Activated CD4-positive, alpha-beta T cell treated with anti-CD3 and anti-CD28 coated beads, Interleukin-2, amount 50 U/mL, for 16 hours (primary cell): ENCODE measurements around the gene GSTM1.
"Not testable (repeated sequence)": the region's sequence is repeated elsewhere in the genome, so short reads cannot be mapped to it uniquely, and the experiment has no call there.

Source experiments
- DNase-seq: peaks from one replicate; pipeline ENCODE4 v3.0.0-alpha.2; 2020

The GSTM1 gene

GRCh38 chr1:109704173-109704572 lies 16.6 kb downstream of the GSTM1 start:
- DNase-seq = no peak

- DNase-seq = no peak
Measured at GRCh38 chr1:109705411-109705810, 17.8 kb downstream of the GSTM1 start.

GRCh38 chr1:109708949-109709348 lies 21.3 kb downstream of the GSTM1 start:
- DNase-seq = not testable (repeated sequence)

GRCh38 chr1:109709822-109710221 lies 22.2 kb downstream of the GSTM1 start:
- not testable (repeated sequence) for DNase-seq

- not testable (repeated sequence) for DNase-seq
Measured at GRCh38 chr1:109711593-109712320, 24.1 kb downstream of the GSTM1 start, which contains the start of gene GSTM5. Gene GSTM5 (plus strand): TSS chr1:109712251. CDS start chr1:109712313, 62 bp downstream.

- no peak for DNase-seq
Measured at GRCh38 chr1:109712321-109712864, 24.8 kb downstream of the GSTM1 start.

- DNase-seq = no peak
Measured at GRCh38 chr1:109713636-109714035, 26.0 kb downstream of the GSTM1 start.

- no peak for DNase-seq
Measured at GRCh38 chr1:109714661-109715372, 27.2 kb downstream of the GSTM1 start.

- DNase-seq = no peak
Measured at GRCh38 chr1:109716121-109716520, 28.5 kb downstream of the GSTM1 start.

GRCh38 chr1:109716570-109717090 lies 29.0 kb downstream of the GSTM1 start:
- DNase-seq = no peak

GRCh38 chr1:109717729-109718128 lies 30.1 kb downstream of the GSTM1 start:
- DNase-seq = no peak

GRCh38 chr1:109718495-109718894 lies 30.9 kb downstream of the GSTM1 start:
- DNase-seq = no peak

GRCh38 chr1:109719337-109719837 lies 31.8 kb downstream of the GSTM1 start:
- peak; percentile 32 for DNase-seq

- DNase-seq = no peak
Measured at GRCh38 chr1:109721042-109721441, 33.4 kb downstream of the GSTM1 start.

GRCh38 chr1:109721971-109722370 lies 34.4 kb downstream of the GSTM1 start:
- no peak for DNase-seq

- no peak for DNase-seq
Measured at GRCh38 chr1:109722908-109723691, 35.5 kb downstream of the GSTM1 start.

GRCh38 chr1:109724933-109725332 lies 37.3 kb downstream of the GSTM1 start:
- no peak for DNase-seq

GRCh38 chr1:109725510-109725909 lies 37.9 kb downstream of the GSTM1 start:
- no peak for DNase-seq

- no peak for DNase-seq
Measured at GRCh38 chr1:109726007-109726406, 38.4 kb downstream of the GSTM1 start.

GRCh38 chr1:109726728-109727373 lies 39.2 kb downstream of the GSTM1 start:
- no peak for DNase-seq

GRCh38 chr1:109728870-109729269 lies 41.3 kb downstream of the GSTM1 start:
- no peak for DNase-seq

GRCh38 chr1:109730666-109731065 lies 43.0 kb downstream of the GSTM1 start:
- DNase-seq = no peak
